ENCODE data around the gene AMOT.
"Not testable (repeated sequence)": the region's sequence is repeated elsewhere in the genome, so short reads cannot be mapped to it uniquely, and the experiment has no call there.

Gene AMOT, protein sequence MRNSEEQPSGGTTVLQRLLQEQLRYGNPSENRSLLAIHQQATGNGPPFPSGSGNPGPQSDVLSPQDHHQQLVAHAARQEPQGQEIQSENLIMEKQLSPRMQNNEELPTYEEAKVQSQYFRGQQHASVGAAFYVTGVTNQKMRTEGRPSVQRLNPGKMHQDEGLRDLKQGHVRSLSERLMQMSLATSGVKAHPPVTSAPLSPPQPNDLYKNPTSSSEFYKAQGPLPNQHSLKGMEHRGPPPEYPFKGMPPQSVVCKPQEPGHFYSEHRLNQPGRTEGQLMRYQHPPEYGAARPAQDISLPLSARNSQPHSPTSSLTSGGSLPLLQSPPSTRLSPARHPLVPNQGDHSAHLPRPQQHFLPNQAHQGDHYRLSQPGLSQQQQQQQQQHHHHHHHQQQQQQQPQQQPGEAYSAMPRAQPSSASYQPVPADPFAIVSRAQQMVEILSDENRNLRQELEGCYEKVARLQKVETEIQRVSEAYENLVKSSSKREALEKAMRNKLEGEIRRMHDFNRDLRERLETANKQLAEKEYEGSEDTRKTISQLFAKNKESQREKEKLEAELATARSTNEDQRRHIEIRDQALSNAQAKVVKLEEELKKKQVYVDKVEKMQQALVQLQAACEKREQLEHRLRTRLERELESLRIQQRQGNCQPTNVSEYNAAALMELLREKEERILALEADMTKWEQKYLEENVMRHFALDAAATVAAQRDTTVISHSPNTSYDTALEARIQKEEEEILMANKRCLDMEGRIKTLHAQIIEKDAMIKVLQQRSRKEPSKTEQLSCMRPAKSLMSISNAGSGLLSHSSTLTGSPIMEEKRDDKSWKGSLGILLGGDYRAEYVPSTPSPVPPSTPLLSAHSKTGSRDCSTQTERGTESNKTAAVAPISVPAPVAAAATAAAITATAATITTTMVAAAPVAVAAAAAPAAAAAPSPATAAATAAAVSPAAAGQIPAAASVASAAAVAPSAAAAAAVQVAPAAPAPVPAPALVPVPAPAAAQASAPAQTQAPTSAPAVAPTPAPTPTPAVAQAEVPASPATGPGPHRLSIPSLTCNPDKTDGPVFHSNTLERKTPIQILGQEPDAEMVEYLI

DNA sequence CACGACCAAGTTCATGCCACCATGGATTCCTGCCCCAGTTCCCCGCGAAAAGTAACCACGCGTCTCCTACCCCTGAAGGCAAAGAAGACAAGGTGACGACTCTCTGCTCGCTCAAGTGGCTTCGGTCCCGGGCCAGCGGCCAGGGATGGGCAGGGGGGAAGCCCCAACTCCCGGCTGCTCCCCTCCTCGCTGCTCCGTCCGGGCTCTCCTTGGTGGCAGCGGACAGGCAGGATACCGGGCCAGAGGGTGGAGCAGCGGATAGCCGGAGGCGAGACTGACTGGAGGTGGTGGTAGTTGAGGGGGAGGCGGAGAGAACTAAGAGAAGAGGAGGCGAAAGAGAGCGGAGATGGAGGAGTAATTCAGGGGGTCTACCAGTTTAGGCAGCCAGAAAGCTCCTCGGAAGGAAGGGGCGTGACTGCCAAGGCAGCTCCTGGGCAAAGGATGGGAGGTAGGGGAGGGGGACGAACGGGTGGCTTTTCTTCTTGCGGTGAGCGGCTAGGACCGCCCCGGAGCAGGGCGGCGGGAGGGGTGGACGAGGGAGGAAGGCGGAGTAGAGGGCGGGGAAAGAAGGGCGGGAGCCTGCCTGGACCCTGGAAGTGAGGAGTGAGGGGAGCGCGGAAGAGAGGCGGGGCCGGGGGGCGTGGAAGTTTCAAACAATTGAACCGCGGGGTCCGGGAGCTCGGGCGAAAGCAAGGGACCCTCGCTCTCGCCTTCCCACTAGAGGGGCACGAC, at the start of gene AMOT:
Gene AMOT (minus strand): TSS at position 450 of the 732 bp plus-strand sequence. CDS start 17,705 bp downstream, outside the sequence.
- peak; percentile 24 to 32 for DNase-seq (ENCODE audit: low read depth in 2 of 2)

DNA sequence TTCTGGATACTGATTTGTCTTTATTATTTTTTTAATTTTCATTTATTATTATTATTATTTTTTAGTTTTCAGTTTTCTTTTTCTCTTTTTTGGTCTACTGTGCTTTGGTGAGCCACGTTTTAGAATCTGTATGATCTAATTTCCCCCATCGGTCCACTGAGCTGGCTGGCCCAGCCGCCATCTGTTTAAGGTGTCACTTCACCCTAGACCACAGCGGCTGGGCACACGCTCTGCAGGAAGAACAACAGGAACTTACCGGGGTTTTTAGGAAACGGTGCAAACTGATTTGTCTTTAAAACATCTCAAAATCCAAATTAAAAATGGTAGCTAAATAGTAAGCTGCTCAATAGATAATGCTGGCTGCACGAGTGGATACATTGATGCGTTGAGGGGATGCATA, 48.8 kb upstream of the AMOT start:
- no peak for DNase-seq (ENCODE audit: low read depth in 2 of 2)

DNA sequence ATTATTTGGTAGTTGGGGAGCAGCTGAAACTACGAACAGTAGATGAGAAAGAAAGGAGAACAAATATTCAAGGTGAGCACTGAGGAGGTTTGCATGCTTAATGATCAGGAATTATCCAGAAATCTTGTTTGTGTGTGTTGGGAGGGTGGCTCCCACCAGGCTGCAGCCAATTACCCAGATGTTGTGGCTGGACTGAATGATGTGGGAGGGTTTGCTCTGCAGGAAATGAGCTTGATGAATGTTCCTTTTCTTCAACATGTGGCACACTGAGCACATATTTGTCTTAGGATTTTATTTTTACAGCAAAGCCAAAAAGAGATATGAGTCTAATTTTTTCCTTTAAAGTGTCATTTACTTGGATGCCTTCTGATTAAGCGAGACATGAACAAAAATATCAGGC, 48.3 kb upstream of the AMOT start:
- no peak for DNase-seq (ENCODE audit: low read depth in 2 of 2)

DNA sequence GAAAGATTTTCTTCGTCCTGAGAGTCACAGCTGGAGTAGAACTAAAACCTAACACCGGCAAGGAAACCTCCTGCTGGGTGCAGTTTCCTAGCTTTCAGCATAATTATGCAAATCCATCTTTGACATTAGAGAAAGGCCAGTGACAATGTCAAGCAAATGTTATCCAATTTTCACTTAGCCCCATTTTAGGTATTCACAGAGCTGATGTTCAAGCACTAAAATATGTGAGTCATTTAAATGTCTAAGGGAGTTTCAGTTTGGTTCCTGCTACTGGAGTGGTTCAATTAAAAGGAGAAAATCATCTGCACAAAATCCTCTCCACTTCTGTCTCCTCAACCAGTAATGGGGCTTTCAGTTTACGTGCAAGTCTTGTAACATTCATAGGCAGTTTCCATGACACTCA, 37.1 kb upstream of the AMOT start:
- DNase-seq (ENCODE audit: low read depth in 2 of 2): no peak

DNA sequence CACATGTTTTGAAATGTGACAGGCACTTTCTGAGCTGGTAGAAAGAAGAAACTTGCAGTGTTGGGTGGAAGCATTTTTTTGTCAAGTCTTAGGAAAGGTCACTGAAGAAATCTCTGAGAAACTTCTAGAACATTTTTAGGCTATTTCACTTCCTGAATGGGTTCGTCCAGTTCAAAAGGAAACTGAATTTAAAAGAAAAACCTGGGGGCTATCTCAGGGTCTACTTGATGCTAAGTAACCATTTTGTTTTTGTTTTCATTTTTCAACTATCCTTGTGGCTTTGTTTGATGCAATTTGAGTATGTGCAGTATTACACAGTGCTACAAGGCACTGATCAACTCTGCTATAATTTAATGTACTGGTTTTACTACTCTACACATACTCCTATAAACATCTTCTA, 34.0 kb upstream of the AMOT start:
- DNase-seq (ENCODE audit: low read depth in 2 of 2): no peak

DNA sequence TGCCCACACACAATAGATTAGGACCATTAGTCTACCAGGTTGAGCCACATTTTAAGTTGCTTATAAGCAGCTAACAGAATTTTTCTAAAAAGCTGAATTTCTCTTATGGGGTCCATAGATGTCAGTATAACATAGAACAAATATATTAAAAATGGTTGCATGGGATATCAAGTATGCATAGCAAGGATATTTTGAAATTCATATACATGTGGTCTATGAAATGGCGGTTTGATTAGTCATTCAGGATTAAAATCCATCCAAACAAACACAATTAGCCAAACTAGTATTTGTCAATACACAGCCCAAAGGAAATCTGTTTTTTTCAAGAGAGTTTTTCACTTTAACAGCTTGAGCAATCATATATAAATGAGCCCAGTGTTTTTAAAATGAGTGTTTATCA, 33.5 kb upstream of the AMOT start:
- DNase-seq (ENCODE audit: low read depth in 2 of 2): no peak

DNA sequence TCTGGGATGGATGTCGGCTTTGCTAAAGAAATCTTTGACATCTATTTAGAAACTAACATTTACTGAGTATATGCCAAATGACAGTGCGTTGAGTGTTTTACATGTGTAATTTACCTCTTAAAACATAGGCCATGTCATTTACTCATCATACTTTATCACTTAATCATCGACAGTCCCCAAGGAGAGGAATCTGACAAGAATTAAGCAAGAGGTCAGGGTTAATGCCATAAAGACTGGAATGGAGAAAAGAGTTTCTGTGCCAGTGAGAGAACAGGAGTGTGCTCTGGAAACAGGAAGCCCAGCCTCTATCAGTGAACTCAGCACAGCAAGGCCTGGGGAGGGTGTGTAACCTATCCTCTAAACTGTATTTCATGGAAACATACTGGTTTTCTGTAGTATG, 28.0 kb upstream of the AMOT start:
- no peak for DNase-seq (ENCODE audit: low read depth in 2 of 2)

DNA sequence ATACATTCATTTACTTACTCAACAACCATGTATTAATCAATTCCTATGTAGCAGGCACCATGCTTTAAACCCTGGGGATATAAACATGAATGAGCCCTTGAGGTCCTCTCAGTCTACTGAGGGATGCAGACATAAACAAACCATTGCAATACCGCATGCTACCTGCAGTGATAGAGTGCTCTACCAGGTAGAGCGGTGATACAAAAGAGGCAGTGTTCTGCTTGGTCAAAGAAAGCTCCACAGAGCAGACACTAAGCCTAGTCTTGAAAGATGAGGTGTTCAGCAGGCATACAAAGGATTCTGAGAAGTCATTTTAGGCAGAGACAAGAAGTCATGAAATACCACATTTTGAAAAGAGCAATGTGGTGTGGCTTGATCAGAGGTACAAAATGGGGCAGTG, 26.9 kb upstream of the AMOT start:
- no peak for DNase-seq (ENCODE audit: low read depth in 2 of 2)

DNA sequence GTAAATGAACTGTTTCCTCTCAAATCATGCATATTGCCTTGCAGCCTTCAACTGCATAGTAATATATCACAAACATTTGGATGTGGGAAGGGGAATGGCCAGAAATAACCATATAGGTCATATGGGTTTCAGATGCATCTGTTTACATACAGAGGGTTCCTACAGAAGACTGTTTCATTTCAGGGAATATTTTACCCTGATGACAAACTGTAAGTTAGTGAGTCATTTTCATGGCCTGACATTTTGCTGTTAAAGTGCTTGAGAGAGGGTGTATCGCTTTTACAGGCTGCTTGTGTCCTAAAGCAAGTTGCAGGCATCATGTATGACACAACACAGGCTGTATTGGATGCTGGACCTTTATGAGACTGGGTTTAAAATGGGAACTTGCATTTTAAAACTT, 25.5 kb upstream of the AMOT start:
- no peak for DNase-seq (ENCODE audit: low read depth in 2 of 2)

DNA sequence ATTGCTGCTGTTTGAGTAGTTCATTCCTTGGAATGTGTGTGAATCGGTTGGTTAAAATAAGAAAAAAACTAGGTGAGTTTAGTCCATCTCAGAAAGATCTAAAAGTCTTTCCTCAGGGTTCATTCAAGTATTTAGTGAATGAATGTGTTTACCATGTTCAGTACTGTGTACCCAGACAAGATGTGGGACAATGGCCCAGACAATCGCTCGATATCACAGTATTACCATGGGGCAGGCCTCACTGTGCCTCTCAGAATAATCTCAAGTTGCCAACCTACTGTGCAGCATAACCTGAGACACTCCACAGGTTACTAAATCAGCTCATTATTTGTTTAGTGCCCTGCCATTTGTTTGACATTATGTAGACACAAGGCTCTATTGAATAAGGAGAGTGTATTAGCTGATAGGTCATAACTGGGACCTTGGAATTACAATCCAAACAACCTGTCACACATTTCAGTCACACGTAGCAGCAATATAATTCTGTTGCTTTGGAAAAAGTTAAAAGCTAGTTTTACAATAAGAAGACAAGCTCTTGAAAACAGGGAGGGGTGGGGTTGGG, 24.9 kb upstream of the AMOT start:
- DNase-seq (ENCODE audit: low read depth in 2 of 2): no peak

DNA sequence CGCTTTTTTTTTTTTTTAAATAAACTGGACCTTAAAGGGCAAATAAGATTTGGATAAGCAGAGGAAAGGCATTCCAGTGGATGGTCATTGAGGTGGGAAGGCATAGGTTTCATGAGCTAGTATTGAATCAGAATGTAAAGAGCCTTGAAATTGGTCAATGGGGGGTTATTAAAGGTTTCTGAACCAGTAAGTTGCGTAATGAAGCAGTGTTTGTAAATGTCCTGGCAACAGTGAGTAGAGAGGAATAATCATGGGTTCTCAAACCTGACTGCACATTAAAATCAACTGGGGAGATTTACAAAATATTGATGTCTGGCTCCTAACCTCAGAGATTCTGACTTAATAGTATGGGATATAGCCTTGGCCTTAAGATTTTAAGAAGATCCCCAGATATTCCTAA, 23.2 kb upstream of the AMOT start:
- no peak for DNase-seq (ENCODE audit: low read depth in 2 of 2)

DNA sequence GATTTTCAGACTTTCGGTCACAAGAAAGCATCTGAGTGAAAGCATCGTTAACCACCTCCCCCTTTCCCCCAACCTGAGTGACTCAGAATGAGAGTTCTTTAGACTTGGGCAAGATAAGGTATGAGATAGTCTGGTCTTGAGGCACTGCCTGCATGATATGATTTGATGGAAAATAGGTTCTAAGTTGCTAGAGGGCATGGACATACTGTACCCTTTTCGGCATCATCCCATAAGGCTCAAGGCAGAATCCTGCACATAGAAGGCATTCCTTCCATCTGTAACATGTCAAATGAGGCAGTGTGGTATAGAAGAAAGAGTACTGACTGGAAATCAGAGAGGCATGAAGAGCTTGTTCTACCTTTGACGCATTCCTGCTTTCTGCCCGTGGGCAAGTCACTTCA, 16.8 kb upstream of the AMOT start:
- no peak for DNase-seq (ENCODE audit: low read depth in 2 of 2)

DNA sequence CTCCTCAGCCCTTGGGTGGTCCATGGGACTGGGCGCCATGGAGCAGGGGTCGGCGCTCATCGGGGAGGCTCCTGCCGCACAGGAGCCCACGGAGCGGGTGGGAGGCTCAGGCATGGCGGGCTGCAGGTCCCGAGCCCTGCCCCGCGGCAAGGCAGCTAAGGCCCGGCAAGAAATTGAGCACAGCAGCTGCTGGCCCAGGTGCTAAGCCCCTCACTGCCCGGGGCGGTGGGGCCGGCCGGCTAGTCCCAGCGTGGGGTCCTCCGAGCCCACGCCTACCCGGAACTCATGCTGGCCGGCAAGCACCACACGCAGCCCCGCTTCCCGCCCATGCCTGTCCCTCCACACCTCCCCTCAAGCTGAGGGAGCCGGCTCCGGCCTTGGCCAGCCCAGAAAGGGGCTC, 14.3 kb upstream of the AMOT start:
- DNase-seq (ENCODE audit: low read depth in 2 of 2): not testable (repeated sequence)

DNA sequence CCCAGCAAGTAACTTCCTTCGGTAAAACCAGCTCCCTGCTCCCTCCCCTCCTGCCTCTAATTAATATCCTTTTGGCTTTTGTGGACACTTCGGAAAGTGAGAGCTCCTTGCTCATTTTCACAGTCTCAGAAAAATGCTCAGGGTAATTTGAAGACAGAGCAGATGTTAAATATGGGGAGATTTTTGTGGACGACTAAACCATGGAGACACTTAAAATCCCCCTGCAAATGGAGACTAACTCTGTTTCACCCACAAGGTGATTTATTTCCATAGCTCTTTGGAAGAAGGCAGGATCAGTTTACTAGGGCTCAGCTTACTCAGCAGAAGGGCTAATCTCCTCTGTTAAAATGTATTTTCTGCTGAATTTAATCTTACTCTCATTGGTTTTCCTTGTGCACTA, 12.2 kb upstream of the AMOT start:
- DNase-seq (ENCODE audit: low read depth in 2 of 2): no peak

DNA sequence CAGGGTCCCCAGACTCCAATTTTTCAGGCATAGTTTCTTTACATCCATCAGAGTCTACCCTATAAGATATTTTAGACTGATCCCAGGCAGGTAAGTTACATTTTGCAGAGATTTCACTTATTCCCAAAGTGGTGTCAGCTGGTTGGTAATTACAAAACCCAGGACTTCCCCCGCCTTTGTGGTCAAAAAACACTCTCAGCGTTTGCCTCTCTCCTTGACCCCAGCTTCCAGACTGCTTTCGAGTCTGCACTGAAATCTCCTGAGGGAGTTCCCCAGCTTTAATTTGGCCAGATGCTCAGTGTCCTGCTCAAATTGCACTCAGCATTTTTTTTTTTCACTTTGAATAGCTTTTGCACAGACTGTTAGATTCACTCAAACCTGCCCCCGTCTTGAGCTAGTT, 11.2 kb upstream of the AMOT start:
- no peak for DNase-seq (ENCODE audit: low read depth in 2 of 2)

DNA sequence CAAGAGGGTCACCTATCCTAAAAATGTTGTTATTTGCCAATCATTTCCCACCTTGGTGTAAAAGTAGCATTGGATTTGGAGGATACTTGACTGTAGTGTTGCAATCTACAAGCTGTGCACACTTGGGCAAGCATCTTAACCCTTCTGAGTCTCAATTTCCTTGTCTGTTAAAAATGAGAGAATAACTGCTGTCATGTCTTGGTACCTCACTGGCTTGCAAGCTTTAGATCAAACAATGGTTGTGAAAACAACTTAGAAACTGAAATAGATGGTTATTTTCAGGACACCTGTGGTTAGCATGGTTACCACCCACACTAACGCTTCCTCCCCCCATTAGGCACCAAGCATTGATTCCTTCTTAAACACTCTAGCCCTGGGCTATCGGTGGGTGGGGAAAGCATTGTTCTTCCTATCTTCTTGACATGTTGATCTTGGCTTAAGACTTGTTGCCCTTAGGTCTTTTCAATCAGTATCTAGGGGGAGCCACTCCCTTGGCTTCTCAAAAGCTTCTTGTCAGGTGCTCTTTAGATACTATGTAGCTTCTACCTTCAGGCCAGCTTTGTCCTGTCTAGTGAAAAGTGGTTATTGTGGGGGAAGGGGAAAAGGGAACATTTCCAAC, 10.6 kb upstream of the AMOT start:
- no peak for DNase-seq (ENCODE audit: low read depth in 2 of 2)

DNA sequence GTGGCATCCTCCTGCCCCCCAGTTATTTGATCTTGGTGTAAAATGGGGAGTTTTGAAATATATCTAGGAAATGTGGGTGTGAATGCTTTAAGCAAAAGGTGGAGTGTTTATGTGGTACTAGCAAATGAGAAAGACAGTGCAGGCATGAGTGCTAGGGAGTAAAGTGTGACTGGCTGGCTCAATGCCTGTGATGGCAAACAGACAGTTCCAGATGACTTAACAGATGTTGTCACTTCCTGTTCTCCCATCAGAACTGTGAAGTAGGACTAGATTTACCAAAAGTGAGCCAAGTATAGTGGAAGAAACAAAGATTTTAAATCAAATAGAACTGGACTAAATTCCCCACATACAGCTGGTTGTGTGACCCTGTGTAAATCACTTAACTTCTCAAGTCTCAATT, 8.4 kb upstream of the AMOT start:
- DNase-seq (ENCODE audit: low read depth in 2 of 2): no peak

DNA sequence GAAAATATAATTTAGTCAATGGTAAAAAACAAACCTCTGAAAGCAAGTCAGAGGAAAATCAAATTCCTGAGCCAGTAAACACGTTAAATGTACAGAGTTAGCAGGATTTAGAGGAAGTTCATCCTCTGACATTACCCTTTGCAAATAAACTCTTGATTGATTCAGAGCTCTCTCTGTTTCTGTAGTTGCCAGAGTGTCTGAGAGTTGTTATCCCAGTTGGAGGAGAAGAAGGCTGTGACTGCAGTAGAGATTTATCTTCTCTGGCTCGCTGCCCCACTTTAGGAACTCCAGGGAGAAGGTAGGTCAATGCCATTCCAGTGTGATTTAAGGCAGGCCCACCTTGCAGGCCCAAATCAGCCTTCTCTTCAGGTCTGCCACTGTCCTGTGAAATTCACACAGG, 6.2 kb upstream of the AMOT start:
- DNase-seq (ENCODE audit: low read depth in 2 of 2): no peak

DNA sequence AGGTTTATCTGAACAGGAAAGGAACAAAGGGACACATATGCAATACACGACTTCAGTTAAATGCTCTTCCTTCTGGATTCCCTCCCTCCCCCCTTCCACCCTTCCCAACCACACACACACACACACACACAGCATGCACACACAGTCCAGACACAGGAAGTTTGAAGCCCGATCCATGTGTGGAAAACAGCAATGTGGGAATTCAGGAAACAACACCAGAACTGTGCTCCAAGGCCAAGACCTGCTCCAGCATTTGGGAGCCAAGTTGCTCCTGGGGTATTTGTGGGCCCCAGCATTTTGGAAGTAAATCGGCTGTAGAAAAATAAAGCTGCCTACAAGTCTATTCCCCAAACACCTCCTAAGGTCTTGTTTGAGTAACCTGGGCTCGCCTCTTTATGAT, 5.6 kb upstream of the AMOT start:
- DNase-seq (ENCODE audit: low read depth in 2 of 2): no peak

DNA sequence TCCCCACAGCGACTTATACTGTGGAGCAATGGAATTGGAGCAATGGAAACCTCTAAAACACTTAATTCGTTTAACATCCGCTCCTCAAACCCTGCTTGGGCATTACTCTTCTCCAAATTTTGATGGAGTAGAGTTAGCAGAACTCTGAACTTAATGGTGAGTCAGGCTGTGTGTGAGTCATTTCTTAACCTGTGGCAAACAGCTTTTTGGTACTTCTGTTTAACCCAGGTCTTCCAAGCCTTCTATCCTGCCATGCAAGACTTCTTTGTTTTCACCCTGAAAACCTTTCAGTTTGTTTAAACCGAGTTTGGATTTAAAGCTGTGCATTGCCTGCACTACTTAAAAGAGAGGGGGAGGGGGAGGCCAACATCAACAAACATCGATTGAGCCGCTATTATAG, 3.6 kb upstream of the AMOT start:
- DNase-seq (ENCODE audit: low read depth in 2 of 2): no peak

DNA sequence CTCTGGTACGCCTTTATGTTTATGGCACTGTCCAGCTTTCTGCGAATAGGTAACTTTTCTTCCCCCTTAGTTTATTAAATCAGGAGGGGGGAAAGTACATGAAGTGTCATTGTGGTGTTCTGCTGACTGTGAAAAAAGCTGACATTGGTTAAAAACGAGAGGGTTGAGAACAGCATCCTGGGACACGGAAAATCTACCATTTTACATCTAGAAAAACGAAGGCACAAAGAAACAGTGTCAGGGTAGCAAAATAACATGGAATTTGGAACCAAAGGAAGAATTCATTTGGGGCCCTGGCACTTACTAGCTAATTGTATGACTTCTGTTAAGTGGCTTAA, 1.2 kb upstream of the AMOT start:
- no peak for DNase-seq (ENCODE audit: low read depth in 2 of 2)
